Tibial artery (tissue), 4 donors: ENCODE data around the gene TNFSF12.
A peak's percentile ranks its signal among the peaks of the same experiment; 100 is the strongest.

ENCODE experiments used
- DNase-seq, 2 donors: peaks; one replicate each; pipeline ENCODE4 v3.0.0-alpha.2; 2019
- H3K27ac ChIP-seq, 2 donors: fragments of 200-600 bp; sonication (generic) in 1 of 2; 1 replicate in 1 of 2; 2 replicates in 1 of 2; pipeline ENCODE4 v1.5.1; 2018 to 2019; ENCODE audit warnings: mild to moderate bottlenecking in 1 of 2
- H3K27me3 ChIP-seq, 2 donors: fragments of 200-600 bp; sonication (generic) in 1 of 2; one replicate each; pipeline versions ENCODE4 v1.5.1 to v1.6.0; 2016 to 2019
- H3K36me3 ChIP-seq, 3 donors: fragments of 200-600 bp; sonication (generic) in 2 of 3; one replicate each; pipeline ENCODE4 v1.5.1; 2016 to 2019; ENCODE audit warnings: mild to moderate bottlenecking in 2 of 3
- H3K4me1 ChIP-seq, 4 donors: fragments of 200-600 bp; sonication (generic) in 2 of 4; 1 replicate in 3 of 4; 2 replicates in 1 of 4; pipeline ENCODE4 v1.5.1; 2016 to 2019
- H3K4me3 ChIP-seq, 2 donors: fragments of 200-600 bp; sonication (generic) in 1 of 2; 1 replicate in 1 of 2; 2 replicates in 1 of 2; pipeline ENCODE4 v1.5.1; 2018 to 2019; ENCODE audit warnings: mild to moderate bottlenecking in 2 of 2
- H3K9me3 ChIP-seq, 3 donors: fragments of 200-600 bp; sonication (generic) in 1 of 3; one replicate each; pipeline ENCODE4 v1.5.1; 2016 to 2019
- intact Hi-C: fragments of 100-400 bp; cut with DNase I; formaldehyde crosslinking; loops from one replicate; pipeline ENCODE4 v1.15.0; 2023; ENCODE audit warnings: low total_unique reads
- TF ChIP-seq, protein P1 (sequence below), 2 experiments: fragments of 200-600 bp in 1 of 2; fragments of 450-650 bp in 1 of 2; IDR thresholded peaks; one replicate each; pipeline ENCODE4 v1.5.1; 2017 to 2019; ENCODE audit warnings: antibody characterized with exemption in 2 of 2, mild to moderate bottlenecking in 1 of 2, moderate library complexity in 1 of 2

TNFSF12 gene

DNA sequence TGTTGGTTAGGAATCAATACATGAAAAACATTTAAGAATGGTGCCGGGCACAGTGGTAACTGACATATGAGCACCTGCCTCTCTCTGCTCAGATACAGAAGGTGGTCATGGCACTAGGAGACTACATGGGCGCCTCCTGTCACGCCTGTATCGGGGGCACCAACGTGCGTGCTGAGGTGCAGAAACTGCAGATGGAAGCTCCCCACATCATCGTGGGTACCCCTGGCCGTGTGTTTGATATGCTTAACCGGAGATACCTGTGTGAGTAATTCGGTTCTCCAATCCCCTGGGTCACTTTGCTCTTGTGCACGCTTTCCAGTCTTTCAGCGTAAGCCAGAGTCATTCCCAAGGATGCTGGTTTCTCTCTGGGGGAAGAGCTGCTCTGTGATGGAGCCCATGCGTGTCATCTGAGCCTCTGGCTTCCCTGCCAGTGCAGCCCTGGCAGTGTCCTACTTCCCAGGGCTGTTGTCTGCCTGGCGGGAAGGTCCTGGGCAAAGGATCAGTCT lies 27.6 kb downstream of the TNFSF12 start:
- no peak overlapping the region for H3K4me3 ChIP-seq
- no peak for DNase-seq
- TF ChIP-seq, protein P1, sequence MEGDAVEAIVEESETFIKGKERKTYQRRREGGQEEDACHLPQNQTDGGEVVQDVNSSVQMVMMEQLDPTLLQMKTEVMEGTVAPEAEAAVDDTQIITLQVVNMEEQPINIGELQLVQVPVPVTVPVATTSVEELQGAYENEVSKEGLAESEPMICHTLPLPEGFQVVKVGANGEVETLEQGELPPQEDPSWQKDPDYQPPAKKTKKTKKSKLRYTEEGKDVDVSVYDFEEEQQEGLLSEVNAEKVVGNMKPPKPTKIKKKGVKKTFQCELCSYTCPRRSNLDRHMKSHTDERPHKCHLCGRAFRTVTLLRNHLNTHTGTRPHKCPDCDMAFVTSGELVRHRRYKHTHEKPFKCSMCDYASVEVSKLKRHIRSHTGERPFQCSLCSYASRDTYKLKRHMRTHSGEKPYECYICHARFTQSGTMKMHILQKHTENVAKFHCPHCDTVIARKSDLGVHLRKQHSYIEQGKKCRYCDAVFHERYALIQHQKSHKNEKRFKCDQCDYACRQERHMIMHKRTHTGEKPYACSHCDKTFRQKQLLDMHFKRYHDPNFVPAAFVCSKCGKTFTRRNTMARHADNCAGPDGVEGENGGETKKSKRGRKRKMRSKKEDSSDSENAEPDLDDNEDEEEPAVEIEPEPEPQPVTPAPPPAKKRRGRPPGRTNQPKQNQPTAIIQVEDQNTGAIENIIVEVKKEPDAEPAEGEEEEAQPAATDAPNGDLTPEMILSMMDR (IDR thresholded peaks at IDR 0.05) = no peak
- peaks cover 0 to 59% (median 47%) of the 10 kb centered on the region in 4 donors for H3K4me1 ChIP-seq
- H3K9me3 ChIP-seq = no peaks in the 10 kb centered on the region
- no peaks in the 10 kb centered on the region for H3K27me3 ChIP-seq
- intact Hi-C loops = no loop called here
- no peak overlapping the region for H3K27ac ChIP-seq
- H3K36me3 ChIP-seq = peaks cover 44 to 65% (median 55%) of the 10 kb centered on the region in 3 donors

DNA sequence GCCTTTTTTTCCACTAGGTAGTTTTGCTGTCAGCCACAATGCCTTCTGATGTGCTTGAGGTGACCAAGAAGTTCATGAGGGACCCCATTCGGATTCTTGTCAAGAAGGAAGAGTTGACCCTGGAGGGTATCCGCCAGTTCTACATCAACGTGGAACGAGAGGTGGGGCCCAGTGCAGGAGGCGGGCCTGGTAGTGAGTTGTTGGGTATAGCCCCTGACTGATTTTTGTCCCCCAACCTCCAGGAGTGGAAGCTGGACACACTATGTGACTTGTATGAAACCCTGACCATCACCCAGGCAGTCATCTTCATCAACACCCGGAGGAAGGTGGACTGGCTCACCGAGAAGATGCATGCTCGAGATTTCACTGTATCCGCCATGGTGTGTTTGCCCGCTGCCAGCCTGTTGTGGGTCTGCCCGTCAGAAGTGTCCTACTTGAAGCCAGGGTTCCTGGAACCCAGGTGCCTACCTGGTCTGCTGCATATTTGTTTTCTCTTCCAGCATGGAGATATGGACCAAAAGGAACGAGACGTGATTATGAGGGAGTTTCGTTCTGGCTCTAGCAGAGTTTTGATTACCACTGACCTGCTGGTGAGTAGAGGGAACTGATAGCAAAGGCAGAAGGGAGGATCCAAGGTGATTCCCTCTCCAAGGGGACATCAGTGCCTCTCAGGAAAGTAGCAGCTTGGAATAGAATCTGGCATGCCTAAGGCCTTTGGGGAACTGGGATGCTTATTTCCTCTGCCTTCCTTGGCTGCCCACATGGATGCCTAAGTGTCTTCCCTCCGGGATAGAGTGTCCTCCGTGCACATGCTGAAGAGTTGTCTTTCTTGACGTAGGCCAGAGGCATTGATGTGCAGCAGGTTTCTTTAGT lies 28.7 kb downstream of the TNFSF12 start:
- H3K4me1 ChIP-seq = peaks cover 3 to 58% (median 54%) of the 10 kb centered on the region in 4 donors
- H3K36me3 ChIP-seq = peaks cover 44 to 65% (median 55%) of the 10 kb centered on the region in 3 donors
- intact Hi-C loops = no loop called here
- TF ChIP-seq, protein P1 (IDR thresholded peaks at IDR 0.05) = no peak
- no peak for DNase-seq
- peak overlapping the region in 1 of 2 donors; percentile 85 for H3K27ac ChIP-seq
- no peaks in the 10 kb centered on the region for H3K9me3 ChIP-seq
- H3K4me3 ChIP-seq = no peak overlapping the region
- no peaks in the 10 kb centered on the region for H3K27me3 ChIP-seq

DNA sequence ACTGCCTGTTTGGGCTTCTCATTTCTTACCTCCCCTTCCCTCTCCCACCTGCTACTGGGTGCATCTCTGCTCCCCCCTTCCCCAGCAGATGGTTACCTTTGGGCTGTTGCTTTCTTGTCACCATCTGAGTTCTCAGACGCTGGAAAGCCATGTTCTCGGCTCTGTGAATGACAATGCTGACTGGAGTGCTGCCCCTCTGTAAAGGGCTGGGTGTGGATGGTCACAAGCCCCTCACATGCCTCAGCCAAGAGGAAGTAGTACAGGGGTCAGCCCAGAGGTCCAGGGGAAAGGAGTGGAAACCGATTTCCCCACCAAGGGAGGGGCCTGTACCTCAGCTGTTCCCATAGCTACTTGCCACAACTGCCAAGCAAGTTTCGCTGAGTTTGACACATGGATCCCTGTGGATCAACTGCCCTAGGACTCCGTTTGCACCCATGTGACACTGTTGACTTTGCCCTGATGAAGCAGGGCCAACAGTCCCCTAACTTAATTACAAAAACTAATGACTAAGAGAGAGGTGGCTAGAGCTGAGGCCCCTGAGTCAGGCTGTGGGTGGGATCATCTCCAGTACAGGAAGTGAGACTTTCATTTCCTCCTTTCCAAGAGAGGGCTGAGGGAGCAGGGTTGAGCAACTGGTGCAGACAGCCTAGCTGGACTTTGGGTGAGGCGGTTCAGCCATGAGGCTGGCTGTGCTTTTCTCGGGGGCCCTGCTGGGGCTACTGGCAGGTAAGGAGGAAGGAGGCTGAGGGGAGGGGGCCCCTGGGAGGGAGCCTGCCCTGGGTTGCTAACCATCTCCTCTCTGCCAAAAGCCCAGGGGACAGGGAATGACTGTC lies 30.4 kb downstream of the TNFSF12 start, which contains the start of gene CD68:
CD68 (plus strand) TSS at position 638 of the 833 bp plus-strand sequence; CDS start at position 678, 40 bp downstream.
- no peaks in the 10 kb centered on the region for H3K27me3 ChIP-seq
- H3K4me1 ChIP-seq = peaks cover 10 to 63% (median 58%) of the 10 kb centered on the region in 4 donors
- DNase-seq = peak; percentile 89 to 91
- TF ChIP-seq, protein P1 (IDR thresholded peaks at IDR 0.05) = no peak
- H3K9me3 ChIP-seq = no peaks in the 10 kb centered on the region
- peak within 1 kb of the TSS; percentile 25 to 44 for H3K4me3 ChIP-seq
- peak within 1 kb of the TSS; percentile 85 to 92 for H3K27ac ChIP-seq
- H3K36me3 ChIP-seq = peaks cover 44 to 54% (median 51%) of the 10 kb centered on the region in 3 donors
- intact Hi-C loops = no loop called here

- Histone ChIP-seq H3K9me3 (no peaks in the 10 kb centered on the region), H3K27ac (peak overlapping the region; percentile 85 to 92), H3K4me1 (peaks cover 10 to 63% (median 56%) of the 10 kb centered on the region in 4 donors), H3K4me3 (peak overlapping the region; percentile 25 to 44), H3K27me3 (no peaks in the 10 kb centered on the region), H3K36me3 (peaks cover 38 to 46% (median 43%) of the 10 kb centered on the region in 3 donors)
- DNase-seq = no peak
- intact Hi-C loops = no loop called here
- TF ChIP-seq, protein P1 (IDR thresholded peaks at IDR 0.05) = no peak
Measured at GRCh38 chr17:7579834-7580603, 31.2 kb downstream of the TNFSF12 start.
